Activated CD4-positive, alpha-beta T cell treated with anti-CD3 and anti-CD28 coated beads for 1 hour (primary cell): Measurements from ENCODE around the gene NDUFB11.

ENCODE experiments used
- DNase-seq: peaks from one replicate; pipeline ENCODE4 v3.0.0-alpha.2; 2020

NDUFB11 gene

DNA sequence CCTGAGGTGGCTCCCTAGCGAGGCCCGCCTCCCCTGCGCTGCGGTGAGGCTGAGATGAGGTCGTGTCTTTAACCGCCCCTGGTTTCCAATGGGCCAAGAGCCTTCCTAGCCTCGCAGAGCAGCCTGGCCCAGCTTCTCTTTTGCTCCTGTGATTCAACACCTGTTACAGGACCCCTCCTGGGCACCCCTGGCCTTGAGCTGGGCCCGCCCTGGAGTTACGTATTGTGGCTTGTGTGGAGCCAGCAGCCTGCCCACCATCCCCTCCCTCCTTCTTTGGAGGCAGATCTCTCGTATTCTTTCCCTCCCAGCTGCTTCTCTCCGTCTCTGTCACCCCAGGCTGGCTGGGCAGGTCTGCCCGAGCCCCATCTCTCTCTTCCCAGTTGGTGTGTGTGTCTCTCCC lies 29.9 kb upstream of the NDUFB11 start:
- DNase-seq = no peak

DNA sequence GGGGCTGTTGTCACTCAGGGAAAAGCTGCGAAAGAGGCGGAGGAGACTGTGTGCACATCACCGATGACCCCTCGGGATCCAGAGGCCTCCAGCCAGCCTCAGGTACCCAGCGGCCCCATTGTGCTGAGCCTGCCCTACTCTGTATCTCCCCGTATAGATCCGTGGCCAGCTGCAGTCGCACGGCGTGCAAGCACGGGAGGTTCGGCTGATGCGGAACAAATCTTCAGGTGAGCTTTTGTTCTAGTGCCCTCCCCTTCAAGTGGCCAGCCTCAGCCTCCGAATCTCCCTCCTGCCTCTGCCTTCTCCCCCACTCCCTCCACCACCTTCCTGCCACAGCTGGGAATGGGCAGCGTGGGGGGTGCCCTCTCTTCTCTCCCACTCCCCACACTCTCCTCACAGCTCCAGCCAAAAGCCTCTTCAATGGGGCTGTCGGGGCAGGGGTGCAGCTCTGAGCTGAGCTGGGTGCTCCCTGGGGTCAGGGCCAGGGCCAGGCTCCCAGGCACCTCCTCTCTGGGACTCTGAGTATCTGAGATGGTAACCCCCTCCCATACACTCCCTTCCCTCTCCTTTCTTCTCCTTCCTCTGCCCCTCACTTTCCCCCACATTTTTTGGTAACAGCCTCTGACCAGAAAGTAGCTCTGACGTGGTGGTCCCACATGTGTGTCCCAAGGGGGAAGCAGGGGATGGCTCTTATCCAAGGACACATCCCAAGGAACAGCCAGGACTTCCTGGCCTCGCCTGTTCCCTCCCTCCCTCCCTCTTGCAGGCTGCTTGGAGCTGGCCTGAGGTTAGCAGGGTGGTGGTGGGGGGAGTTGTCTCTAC lies 28.7 kb upstream of the NDUFB11 start:
- DNase-seq = no peak

- DNase-seq = no peak
Measured at GRCh38 chrX:47172549-47172948, 28.0 kb upstream of the NDUFB11 start.

- no peak for DNase-seq
Measured at GRCh38 chrX:47171996-47172395, 27.5 kb upstream of the NDUFB11 start.

- no peak for DNase-seq
Measured at GRCh38 chrX:47170861-47171692, 26.6 kb upstream of the NDUFB11 start.

DNA sequence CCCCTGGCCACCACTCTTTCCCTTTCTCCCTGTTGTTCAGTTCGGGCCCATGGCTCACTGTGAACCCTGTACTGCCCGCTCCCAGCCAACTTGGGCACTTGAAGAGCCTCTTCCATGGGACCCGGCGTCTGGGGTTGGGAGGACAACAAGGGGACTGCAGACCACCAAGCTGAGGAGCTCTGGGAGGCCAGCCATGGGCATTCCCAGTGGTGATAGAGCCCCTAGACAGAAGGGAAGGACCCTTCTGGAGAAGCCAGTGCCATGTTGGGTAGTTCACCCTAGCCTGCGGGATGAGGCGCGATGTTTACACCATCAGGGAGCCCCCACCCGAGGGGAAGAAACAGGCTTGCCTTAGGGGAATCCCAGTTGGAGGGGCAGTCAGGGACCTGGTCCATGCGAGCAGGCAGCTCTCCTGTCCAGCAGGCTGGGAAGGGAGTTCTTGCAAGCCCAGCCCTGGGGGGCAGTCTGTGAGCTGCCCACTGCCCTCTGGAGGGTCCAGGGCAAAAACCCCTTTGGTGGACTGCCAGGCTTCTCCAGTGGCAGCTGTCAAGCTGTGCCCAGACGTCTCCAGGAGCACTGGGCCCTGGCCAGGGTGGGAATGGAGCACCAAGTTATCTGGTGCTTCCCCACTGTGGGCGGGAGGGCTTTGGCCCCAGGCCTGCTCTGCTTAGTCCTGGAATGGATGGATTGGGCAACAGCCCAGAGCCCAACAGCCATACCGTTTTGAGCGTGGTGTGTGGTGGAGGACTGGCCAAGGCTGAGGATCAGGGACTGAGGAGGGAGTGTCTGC lies 25.4 kb upstream of the NDUFB11 start:
- no peak for DNase-seq

DNA sequence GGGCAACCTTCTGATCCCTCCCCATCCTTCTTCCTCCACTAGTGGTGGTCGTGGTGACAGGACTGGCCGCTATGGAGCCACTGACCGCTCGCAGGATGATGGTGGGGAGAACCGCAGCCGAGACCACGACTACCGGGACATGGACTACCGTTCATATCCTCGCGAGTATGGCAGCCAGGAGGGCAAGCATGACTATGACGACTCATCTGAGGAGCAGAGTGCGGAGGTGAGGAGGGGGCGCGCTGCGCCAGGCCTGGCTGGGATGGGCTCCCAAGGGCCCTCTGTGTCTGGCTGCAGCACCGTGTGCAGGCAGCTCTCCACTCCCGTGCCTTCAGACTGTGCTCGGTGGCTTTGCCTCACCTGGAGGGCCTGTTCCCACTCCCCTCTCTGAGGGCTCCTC lies 24.8 kb upstream of the NDUFB11 start:
- DNase-seq = no peak

DNA sequence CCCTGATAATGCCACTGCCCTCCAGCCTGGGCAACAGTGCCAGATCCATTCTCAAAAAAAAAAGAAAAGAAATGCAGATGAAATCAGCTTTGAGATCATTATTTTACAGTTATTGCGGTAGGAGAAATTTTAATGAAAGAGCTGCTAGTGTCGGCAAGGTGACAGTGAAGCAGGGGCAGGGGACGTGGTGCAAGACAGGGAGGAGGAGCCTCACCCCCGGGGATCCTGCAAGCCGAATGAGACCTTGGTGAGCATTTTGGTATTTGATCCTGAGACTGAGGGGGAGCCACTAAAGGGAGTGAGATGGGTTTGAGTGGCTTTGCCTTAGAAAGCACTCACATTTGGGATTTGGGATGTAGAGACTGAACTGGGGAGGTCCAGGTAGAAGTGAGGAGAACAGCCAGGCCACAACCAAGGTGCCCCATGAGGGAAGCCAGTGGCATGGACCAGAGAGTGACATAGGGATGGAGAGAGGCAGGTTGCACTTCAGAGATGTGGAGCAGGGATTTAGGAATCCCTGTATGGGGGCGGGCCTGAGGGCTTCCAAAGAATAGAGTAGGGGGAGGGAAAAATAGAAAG lies 24.1 kb upstream of the NDUFB11 start:
- DNase-seq = no peak

DNA sequence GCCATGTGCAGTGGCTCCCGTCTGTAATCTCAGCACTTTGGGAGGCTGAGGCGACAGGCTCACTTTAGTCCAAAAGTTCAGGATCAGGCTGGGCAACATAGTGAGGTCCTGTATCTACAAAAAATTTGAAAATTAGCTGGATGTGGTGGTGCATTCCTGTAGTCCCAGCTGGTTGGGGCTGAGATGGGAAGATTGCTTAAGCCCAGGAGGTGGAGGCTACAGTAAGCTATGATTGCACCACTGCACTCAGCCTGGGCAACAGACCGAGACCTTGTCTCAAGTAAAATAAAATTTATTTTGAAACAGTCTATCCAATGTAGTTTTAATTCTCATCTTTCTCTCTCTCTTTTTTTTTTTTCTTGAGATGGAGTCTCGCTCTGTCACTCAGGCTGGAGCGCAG lies 21.6 kb upstream of the NDUFB11 start:
- no peak for DNase-seq

GRCh38 chrX:47164420-47164819 lies 19.9 kb upstream of the NDUFB11 start:
- DNase-seq = no peak

GRCh38 chrX:47162927-47163583 lies 18.6 kb upstream of the NDUFB11 start:
- DNase-seq = no peak

- DNase-seq = no peak
Measured at GRCh38 chrX:47160781-47161180, 16.3 kb upstream of the NDUFB11 start.

DNA sequence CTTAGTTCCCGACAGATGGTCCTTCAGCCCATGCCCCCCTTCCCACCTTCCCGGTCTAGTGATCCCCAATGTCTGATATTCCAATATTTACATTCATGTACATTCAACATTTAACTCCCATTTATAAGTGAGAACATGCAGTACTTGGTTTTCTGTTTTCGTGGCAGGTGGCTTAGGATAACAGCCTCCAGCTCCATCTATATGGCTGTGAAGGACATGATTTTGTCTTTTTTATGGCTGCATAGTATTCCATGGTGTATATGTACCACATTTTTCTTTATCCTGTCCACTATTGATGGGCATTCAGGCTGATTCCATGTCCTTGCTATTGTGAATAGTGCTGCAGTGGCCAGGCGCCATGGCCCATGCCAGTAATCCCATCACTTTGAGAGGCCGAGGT lies 14.3 kb upstream of the NDUFB11 start:
- no peak for DNase-seq

GRCh38 chrX:47158131-47158530 lies 13.6 kb upstream of the NDUFB11 start:
- DNase-seq = no peak

- no peak for DNase-seq
Measured at GRCh38 chrX:47156611-47157520, 12.4 kb upstream of the NDUFB11 start.

DNA sequence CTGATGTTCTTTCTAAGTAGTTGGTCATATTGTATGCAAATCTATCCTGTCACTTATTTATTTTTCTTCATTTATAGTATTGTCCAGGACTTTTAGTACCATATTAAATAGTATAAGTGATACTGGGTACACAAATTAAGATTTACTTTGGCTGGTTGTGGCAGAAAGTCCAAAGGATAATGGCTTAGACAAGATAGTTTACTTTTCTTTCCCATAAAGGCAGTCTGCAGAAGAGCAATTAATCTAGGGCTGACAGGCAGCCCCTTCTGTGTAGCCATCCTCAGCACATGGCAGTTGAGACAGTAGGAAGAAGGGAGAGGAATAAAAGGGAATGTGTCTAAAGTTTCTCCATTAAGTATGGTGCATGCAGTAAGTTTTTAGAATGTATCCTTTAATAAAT lies 6.9 kb upstream of the NDUFB11 start:
- no peak for DNase-seq

GRCh38 chrX:47148946-47149345 lies 4.4 kb upstream of the NDUFB11 start:
- DNase-seq = no peak

GRCh38 chrX:47146936-47147859 lies 2.7 kb upstream of the NDUFB11 start:
- no peak for DNase-seq

DNA sequence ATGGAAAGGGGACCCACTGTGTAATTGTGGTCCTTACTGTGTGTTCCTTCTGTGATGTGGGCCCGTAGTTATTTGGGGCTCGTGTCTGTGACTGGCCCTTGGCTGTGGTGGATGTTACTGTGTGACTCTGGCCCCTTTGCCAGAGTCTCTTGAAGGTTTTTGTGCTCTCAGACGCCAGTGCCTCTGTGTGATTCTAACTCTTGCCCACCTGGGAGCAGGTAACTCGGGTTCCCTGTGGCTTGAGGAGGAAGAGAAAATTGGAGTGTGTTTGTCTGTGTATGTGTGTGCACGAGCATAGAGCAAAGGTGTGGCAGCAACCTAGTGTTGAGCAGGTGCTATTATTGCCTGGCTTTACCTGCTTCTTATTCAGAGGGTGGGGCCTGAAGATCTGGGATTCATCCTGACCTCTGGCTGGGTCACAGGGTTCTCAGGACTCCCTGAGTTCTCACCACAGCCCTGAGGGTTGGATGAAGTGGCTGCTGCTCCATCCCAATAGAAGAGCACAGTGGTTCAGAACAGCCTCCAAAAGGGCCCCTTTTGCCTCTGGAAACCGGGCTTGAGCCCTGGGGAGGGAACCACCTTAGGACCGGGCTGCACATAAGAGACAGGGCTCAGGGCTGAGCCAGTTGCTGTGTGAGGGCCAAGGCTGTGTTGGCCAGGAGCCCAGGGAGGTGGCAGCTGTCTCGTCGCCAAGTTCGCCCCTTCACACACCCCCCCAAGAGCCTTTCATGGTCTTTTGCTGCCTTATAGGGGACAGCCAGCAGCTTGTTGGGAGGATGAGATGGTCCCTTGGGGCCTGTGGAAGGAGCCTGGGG lies 1.8 kb upstream of the NDUFB11 start:
- no peak for DNase-seq
